ENCODE measurements around the gene FAIM2.

Gene FAIM2

GRCh38 chr12:49917166-49917787, 13.6 kb upstream of the FAIM2 start:
- no peak for TF ChIP-seq ELF4 (IDR thresholded peaks at IDR 0.05)
- no peak for TF ChIP-seq FOXK2 (IDR thresholded peaks at IDR 0.05)
- no peak for TF ChIP-seq LEF1 (IDR thresholded peaks at IDR 0.05; ENCODE audit: borderline replicate concordance)
- TF ChIP-seq ZNF384 (IDR thresholded peaks at IDR 0.05) = no peak
- no peak for TF ChIP-seq L3MBTL2 (conservative IDR thresholded peaks at IDR 0.05)
- DNase-seq (ENCODE audit: extremely low spot score) = no peak
- ChIA-PET CTCF (interaction anchor here (0.6 to 0.9 kb wide), 3 partner anchors 23 to 61 kb away, joined by 3 to 7 read pairs (median 3); no protein-coding TSS in a partner anchor), POLR2A (no interaction called here)

DNA sequence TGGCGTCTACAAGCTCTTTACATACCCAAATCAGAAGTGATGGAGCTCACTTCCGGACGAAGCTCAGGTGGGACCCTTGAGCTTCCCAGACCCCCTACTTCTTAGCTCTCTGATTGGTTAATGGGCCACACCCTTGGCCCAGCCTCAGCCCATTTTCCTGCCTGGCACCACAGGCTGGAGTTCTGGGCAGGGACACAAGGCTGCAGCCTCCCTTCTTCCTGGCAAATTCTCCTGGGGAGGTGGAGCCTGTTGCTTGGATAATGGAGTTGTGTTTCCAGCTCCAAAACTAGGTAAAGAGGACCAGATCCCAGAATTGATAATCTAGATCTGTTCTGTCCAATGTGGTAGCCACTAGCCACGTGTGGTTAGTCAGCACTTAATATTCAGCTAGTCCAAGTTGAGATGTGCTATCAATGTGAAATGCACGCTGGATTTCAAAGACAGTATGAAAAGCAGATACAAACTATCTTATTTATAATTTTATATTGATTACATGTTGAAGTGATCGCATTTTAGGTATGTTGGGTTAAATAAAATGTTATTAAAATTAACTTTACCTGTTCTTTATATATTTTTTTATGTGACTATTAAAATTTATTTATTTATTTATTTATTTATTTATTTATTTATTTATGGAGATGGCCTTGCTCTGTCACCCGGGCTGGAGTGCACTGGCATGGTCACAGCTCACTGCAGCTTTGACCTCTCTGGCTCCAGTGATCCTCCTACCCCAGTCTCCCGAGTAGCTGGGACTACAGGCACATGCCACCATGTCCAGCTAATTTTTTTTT, 12.6 kb upstream of the FAIM2 start:
- no peak for DNase-seq (ENCODE audit: extremely low spot score)
- ChIA-PET POLR2A (no interaction called here), CTCF (no interaction called here)
- no peak for TF ChIP-seq LEF1 (IDR thresholded peaks at IDR 0.05; ENCODE audit: borderline replicate concordance)
- TF ChIP-seq FOXK2 (IDR thresholded peaks at IDR 0.05) = no peak
- TF ChIP-seq HDGF (IDR thresholded peaks at IDR 0.05; ENCODE audit: borderline replicate concordance) = no peak
- TF ChIP-seq BHLHE40 (IDR thresholded peaks at IDR 0.05; ENCODE audit: borderline replicate concordance) = no peak
- no peak for TF ChIP-seq SUZ12 (IDR thresholded peaks at IDR 0.05)
- no peak for TF ChIP-seq CTBP1 (IDR thresholded peaks at IDR 0.05; ENCODE audit: borderline replicate concordance)
- TF ChIP-seq NFRKB (IDR thresholded peaks at IDR 0.05) = no peak
- no peak for TF ChIP-seq L3MBTL2 (conservative IDR thresholded peaks at IDR 0.05)
- TF ChIP-seq TARDBP (IDR thresholded peaks at IDR 0.05) = no peak
- no peak for TF ChIP-seq FOXM1 (IDR thresholded peaks at IDR 0.05; ENCODE audit: borderline replicate concordance)

GRCh38 chr12:49912345-49913255, 8.9 kb upstream of the FAIM2 start:
- no peak for DNase-seq (ENCODE audit: extremely low spot score)
- ChIA-PET CTCF (interaction anchor here (0.9 kb wide), 1 partner anchor 33 kb away, joined by 3 read pairs; no protein-coding TSS in a partner anchor), POLR2A (interaction anchor here (0.6 kb wide), 1 partner anchor 113 kb away, joined by 3 read pairs; the partner anchor contains the start of gene RACGAP1)
- TF ChIP-seq ELF4 (IDR thresholded peaks at IDR 0.05) (no peak), FOXK2 (IDR thresholded peaks at IDR 0.05) (no peak), FOXA1 (IDR thresholded peaks at IDR 0.05) (no peak), NFRKB (IDR thresholded peaks at IDR 0.05) (no peak), BHLHE40 (IDR thresholded peaks at IDR 0.05; ENCODE audit: borderline replicate concordance) (no peak), TARDBP (IDR thresholded peaks at IDR 0.05) (no peak), ARNT (IDR thresholded peaks at IDR 0.05) (no peak), L3MBTL2 (conservative IDR thresholded peaks at IDR 0.05) (no peak), FOXM1 (IDR thresholded peaks at IDR 0.05; ENCODE audit: borderline replicate concordance) (no peak), HDGF (IDR thresholded peaks at IDR 0.05; ENCODE audit: borderline replicate concordance) (no peak), SP1 (IDR thresholded peaks at IDR 0.05) (no peak)
- TF ChIP-seq, protein P1, sequence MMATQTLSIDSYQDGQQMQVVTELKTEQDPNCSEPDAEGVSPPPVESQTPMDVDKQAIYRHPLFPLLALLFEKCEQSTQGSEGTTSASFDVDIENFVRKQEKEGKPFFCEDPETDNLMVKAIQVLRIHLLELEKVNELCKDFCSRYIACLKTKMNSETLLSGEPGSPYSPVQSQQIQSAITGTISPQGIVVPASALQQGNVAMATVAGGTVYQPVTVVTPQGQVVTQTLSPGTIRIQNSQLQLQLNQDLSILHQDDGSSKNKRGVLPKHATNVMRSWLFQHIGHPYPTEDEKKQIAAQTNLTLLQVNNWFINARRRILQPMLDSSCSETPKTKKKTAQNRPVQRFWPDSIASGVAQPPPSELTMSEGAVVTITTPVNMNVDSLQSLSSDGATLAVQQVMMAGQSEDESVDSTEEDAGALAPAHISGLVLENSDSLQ (IDR thresholded peaks at IDR 0.05) = no peak

GRCh38 chr12:49911213-49911605, 7.5 kb upstream of the FAIM2 start:
- CTCF ChIA-PET = no interaction called here
- TF ChIP-seq ELF4 (IDR thresholded peaks at IDR 0.05) (no peak), CTBP1 (IDR thresholded peaks at IDR 0.05; ENCODE audit: borderline replicate concordance) (no peak), L3MBTL2 (conservative IDR thresholded peaks at IDR 0.05) (no peak), FOXA1 (IDR thresholded peaks at IDR 0.05) (no peak), NFRKB (IDR thresholded peaks at IDR 0.05) (no peak), SUZ12 (IDR thresholded peaks at IDR 0.05) (no peak), SP1 (IDR thresholded peaks at IDR 0.05) (no peak), FOXM1 (IDR thresholded peaks at IDR 0.05; ENCODE audit: borderline replicate concordance) (no peak), ARNT (IDR thresholded peaks at IDR 0.05) (no peak), ZNF384 (IDR thresholded peaks at IDR 0.05) (no peak), HDGF (IDR thresholded peaks at IDR 0.05; ENCODE audit: borderline replicate concordance) (no peak), LEF1 (IDR thresholded peaks at IDR 0.05; ENCODE audit: borderline replicate concordance) (no peak), TARDBP (IDR thresholded peaks at IDR 0.05) (no peak), FOXK2 (IDR thresholded peaks at IDR 0.05) (no peak), BHLHE40 (IDR thresholded peaks at IDR 0.05; ENCODE audit: borderline replicate concordance) (no peak)
- TF ChIP-seq, protein P1 (IDR thresholded peaks at IDR 0.05) = no peak
- no peak for DNase-seq (ENCODE audit: extremely low spot score)
- POLR2A ChIA-PET = no interaction called here

GRCh38 chr12:49910331-49911212, 6.9 kb upstream of the FAIM2 start:
- ChIA-PET CTCF (no interaction called here), POLR2A (interaction anchor here (1.0 kb wide), 1 partner anchor 83 kb away, joined by 3 read pairs; the partner anchor contains the start of gene NCKAP5L)
- DNase-seq (ENCODE audit: extremely low spot score) = no peak
- TF ChIP-seq ZNF384 (IDR thresholded peaks at IDR 0.05) = no peak
- TF ChIP-seq CTBP1 (IDR thresholded peaks at IDR 0.05; ENCODE audit: borderline replicate concordance) = no peak
- no peak for TF ChIP-seq LEF1 (IDR thresholded peaks at IDR 0.05; ENCODE audit: borderline replicate concordance)
- TF ChIP-seq, protein P1 (IDR thresholded peaks at IDR 0.05) = no peak
- no peak for TF ChIP-seq FOXA1 (IDR thresholded peaks at IDR 0.05)
- TF ChIP-seq FOXK2 (IDR thresholded peaks at IDR 0.05) = no peak
- TF ChIP-seq NFRKB (IDR thresholded peaks at IDR 0.05) = no peak
- TF ChIP-seq SP1 (IDR thresholded peaks at IDR 0.05) = no peak
- no peak for TF ChIP-seq ELF4 (IDR thresholded peaks at IDR 0.05)
- no peak for TF ChIP-seq FOXM1 (IDR thresholded peaks at IDR 0.05; ENCODE audit: borderline replicate concordance)

Data from HEK293T (cell line).